HG02840 (cell line): ENCODE results near the gene ABCC5.
"Not testable (repeated sequence)": the region's sequence is repeated elsewhere in the genome, so short reads cannot be mapped to it uniquely, and the experiment has no call there.

Experiments
- ATAC-seq: cut with Tn5 transposase; IDR thresholded peaks from one replicate; pipeline ENCODE4 v1.9.1; 2021; ENCODE audit warnings: mild to moderate bottlenecking, moderate library complexity, moderate number of reproducible peaks; ENCODE audit not compliant: unreplicated experiment, low FRiP score

Gene ABCC5

DNA sequence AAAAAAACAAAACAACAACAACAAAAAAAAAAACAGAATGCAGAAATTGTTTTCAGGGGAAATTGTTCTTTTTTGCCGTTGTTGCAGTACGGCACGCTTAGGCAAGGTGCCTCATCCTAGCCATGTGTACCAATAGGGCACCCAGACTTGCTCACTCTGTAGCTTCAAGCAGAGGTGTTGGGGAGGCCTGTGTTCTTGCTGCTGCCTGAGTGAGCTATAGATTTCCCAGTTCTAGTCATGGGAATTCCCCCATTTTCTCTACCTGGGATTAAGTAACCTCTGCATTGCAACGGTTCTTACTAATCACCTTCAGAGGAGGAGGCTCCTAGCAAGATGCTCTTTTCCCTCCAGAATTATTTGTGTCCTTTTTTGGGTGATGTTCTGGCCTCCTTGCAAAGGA is 120.1 kb downstream of the ABCC5 start:
- no peak for ATAC-seq

DNA sequence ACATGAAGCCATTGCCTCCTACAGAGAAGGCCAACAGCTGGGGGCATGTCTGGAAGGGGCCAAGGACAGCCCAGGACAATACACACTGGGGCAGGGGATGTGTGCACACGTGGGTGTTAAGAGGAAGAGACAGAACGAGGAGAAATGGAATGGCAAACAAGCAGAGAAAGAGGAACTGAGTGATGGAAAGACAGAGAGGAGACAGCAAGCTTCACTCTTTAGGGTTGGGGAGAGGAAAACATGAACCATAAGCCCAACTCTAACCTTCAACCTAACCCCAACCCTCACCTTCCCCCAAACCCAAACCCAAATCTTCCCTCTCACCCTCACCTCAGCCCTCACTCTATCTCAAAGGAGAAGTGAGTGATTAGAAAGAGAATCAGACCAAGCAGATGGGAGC is 121.1 kb downstream of the ABCC5 start:
- no peak for ATAC-seq

DNA sequence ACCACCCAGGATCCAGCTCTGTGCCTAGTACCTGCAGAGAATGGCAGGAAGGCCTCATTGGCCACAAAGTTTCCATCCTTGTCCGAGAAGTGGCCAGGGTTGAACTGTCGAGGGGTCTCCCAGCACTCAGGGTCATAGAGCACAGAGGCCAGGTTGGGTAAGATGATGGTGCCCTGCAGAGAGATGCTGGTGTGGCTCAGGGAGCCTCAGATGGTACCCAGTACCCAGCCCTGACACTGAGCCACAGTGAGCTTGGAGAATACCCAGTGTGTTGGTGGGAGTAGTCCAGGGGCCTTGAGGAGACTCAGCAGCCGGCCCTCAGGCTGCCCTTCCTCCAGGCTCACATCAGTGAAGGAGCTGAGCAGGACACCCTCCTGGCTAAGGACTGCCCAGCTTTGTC is 121.5 kb downstream of the ABCC5 start:
- ATAC-seq: no peak

DNA sequence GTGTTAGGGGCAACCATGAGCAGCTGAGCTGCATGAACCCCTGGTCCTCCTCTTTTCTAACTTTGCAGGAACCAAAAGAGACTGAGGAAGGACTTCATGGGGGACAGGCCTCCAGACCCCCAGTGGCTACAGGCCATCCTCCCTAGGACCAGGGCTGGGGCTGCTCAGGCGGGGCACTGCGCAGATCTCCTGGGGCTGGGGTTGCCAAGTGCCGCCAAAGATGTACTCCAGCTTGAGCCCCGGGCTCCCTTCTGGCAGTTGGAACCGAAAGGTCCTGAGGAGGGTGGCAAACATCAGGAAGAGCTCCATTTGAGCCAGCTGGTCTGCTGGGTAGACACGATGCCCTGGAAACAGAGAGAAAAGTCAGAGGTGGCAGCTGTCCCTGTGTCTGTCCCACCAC is 121.9 kb downstream of the ABCC5 start:
- ATAC-seq: no peak

DNA sequence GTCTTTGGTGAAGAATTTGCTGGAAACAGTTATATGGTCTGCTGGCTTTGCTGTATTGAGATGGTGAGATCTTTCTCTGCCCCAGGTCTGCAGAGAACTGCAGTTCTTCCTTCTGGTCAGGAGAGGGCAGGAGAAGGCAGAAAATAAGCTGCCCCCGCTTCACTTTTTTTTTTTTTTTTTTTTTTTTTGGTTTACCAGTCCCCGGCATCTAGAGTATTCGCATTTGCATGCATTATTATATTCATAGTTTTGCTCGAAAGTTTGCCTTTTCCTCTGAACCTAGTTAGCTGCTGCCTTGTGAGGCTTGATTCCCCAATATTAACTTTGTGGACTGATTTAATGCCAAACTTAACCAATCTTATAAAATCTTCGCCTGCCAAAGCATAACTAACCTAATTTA is 122.4 kb downstream of the ABCC5 start:
- ATAC-seq: no peak

DNA sequence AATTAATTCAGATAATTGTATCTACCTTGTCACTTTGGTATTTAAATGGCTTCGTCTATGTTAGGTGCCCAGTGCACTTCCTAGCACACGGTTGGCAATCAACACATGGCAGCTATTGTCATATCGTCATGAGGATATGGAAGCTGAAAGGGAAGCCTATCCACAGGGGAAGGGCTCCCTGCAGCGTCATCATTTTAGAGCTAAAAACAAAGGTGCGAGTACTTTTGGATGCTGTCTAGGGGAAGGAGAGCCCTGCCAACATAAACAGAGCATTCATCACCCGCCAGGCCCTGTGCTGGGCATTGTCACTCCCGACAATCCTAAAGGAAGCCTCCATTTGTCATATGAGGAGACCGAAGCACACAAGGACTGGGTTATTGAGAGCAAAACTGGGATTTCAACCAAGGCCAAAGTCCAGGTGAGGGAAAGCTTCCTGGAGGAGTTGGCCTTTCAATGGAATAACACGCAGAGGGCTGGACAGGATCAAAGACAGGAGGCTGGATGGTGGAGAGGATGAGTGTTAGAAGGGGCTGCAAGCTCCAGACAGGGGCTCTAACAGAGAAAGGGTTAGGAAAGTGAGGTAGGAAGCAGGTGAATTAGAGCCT is 125.0 kb downstream of the ABCC5 start:
- ATAC-seq: no peak

DNA sequence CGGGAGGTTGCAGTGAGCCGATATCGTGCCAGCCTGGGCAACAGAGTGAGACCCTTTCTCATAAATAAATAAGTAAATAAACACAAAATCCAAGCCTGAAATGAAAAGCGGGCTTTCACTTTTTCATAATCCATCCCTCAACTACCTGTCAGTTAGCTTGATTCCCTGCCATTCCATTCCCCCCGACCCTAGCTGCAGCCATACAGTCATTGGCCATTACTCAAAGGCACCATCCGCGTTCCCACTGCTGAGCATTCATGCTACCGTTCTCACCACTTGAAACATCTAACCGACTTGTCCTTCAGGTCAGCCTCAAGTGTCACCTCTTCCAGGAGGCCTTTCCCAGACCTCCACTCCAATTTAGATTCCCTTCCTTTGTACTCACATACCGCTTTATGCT is 131.9 kb downstream of the ABCC5 start:
- ATAC-seq: no peak

DNA sequence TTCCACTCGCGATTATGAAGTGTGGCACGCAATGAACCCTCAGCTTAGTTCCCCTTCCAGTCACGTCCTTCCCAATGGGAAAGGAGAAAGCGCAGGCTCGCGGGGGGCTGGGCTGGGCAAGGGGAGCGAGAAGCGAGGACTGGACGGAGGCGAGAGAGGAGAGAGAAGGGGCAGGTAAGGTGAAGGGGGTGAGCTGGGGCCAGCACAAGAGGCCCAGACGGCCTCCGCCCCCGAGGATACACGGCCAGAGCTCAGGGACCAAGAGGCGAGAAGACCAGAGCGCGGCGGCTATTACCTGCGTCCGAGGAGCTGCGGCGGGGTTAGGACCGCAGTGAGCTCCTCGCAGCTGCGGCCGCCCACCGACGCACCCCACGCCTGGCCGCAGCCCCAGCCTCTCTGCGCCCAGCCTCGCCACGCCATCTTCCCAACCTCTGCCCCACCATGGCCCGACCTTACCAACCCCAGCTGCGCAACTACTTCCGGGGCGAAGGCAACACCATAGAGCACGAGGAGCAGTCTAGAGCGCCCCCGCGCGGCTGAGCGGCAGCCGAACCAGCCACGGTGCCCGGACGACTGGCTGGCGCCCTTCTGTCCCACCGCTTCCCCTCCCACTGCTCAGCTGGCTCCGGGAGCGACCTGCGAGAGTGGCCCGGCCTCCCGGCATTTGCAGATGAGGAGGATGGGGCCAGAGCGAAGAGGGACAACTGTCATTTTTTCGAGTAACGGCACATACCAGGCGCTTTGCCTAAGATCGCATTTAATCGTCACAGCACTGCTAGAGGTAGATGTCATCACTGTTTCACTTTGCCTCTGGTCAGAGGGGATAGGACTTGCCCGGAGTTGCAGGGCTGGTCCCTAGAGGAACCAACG is 133.0 kb downstream of the ABCC5 start, which contains the start of gene PARL:
TSS of gene PARL (minus strand) at position 454 of the 870 bp plus-strand sequence. CDS start at position 420, 34 bp downstream.
- ATAC-seq: peak; percentile 99

DNA sequence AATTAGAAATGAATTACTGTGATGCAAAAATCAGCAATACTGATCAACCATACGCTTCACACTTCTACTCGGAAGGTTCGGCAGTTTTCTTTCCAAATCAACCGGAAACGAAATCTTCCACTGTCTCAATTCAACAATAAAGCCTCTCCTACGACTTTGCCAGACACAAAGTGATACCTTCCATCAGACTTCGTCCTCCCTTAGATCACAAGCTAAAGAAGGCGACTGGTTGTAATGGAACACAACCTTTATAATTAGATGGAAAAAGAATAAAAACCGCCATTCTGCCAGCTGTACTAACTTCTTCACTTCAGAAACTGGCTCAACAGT is 133.6 kb downstream of the ABCC5 start:
- ATAC-seq: no peak

DNA sequence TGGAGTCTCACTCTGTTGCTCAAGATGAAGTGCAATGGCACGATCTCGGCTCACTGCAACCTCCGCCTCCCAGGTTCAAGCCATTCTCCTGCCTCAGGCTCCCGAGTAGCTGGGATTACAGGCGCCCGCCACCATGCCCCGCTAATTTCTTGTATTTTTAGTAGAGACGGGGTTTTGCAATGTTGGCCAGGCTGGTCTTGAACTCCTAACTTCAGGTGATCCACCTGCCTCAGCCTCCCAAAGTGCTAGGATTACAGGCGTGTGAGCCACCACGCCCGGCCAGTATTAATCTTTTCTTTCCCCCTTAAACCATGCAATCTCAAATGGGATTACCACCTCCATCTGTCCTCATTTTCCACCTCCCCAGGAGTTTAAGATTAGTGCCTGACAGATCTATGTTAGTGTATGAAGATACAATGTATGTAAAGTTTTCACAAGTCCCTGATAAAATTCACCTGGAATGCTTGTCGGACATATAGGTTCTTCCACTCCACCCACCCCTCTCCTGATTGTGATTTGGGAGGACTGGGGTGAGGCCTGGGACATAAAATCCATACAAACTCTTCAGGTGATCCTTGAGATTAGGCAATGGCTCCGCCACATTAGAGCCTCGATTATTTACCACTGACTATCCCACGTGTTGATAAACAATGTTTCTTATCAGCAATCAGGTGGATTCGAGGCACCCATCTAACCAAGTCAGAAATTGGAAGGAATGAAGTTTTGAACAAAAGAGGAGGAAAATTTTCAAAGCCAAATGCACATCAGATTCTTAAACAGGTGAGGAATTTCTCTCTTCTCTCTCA is 134.2 kb downstream of the ABCC5 start:
- ATAC-seq: no peak

DNA sequence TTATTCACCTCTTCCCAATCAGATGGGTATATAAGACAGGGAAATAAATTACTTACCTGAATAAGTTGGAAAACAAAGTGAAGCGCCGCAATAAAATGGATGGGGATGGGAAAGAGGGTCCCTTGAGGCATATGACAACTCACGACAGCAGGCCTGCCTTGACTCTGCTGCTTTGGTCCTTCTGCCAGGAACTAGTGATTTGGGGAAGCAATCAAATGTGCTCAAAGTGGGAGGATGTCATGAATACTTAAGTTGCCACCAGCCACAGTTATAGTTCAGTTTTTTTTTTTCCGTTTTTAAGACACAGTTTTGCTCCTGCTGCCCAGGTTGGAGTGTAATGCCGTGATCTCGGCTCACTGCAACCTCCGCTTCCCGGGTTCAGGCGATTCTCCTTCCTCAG is 137.6 kb downstream of the ABCC5 start:
- no peak for ATAC-seq

DNA sequence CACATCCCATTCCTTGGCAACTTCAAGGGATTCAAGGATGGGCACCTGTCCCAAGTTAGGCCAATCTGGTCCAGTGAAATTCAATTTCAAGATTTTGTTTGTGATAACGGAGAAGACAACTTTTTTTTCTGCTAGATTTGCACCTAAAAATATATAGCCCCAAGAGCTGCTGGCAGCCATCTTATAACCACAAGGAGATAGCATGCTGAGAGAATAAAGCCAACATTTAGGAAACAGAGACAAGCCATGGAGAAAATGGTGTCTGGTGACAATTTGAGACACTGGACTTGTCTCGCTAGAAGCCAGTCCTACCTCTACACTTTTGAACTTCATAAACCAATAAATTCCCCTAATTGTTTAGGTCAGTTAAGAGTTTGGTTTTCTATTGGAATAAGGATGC is 138.4 kb downstream of the ABCC5 start:
- ATAC-seq: no peak

DNA sequence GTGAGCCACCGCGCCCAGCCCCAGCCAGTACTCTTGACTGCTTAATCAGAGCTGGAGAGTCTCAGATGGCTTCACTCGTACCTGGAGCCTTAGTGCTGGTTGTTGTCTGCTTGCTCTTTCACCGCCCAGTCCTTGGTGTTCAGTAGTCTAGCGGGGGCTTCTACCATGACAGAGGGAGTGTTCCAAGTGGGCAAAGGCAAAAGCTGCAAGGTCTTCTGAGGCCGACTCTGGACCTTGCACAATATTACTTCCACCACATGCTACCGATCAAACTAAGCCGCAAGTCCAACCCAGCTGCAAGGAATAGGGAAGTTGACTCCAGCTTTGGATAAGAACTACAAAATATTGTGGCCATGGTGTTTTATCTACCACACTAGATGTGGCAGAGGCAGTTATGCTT is 139.6 kb downstream of the ABCC5 start:
- ATAC-seq: no peak

DNA sequence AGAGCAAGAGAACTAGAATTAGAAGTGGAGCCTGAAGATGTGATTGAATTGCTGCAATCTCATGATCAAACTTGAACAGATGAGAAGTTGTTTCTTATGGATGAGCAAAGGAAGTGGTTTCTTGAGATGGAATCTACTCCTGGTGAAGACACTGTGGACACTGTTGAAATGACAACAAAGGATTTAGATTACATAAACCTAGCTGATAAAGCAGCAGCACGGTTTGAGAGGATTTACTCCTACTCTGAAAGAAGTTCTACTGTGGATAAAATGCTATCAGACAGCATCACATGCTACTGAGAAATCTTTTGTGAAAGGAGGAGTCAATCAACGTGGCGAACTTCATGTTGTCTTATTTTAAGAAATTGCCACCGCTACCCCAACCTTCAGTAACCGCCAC is 140.5 kb downstream of the ABCC5 start:
- not testable (repeated sequence) for ATAC-seq

DNA sequence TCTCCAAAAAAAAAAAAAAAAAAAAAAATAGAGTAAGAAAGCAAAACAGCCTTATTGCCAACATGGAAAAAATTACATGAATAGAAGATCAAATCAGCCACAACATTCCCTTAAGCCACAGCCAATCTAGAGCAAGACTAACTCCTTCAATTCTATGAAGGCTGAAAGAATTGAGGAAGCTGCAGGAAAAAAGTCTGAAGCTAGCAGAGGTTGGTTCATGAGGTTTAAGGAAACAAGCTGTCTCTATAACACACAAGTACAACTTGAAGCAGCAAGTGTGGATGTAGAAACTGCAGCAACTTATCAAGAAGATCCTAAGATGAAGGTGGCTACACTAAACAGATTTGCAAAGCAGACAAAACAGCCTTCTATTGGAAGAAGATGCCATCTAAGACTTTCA is 142.3 kb downstream of the ABCC5 start:
- no peak for ATAC-seq

DNA sequence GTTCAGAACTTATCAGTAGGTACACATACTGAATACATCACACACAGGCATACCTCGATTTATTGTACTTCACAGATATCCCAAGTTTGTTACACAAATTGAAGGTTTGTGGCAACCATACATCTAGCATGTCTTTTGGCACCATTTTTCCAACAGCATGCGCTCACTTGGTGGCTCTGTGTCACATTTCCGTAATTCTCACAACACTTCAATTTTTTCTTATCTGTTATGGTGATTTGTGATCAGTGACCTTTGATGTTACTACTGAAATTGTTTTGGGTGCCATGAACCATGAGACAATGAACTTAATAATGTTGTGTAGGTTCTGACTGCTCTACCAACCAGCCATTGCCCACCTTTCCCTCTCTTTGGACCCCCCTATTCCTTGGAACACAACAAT is 143.8 kb downstream of the ABCC5 start:
- no peak for ATAC-seq

DNA sequence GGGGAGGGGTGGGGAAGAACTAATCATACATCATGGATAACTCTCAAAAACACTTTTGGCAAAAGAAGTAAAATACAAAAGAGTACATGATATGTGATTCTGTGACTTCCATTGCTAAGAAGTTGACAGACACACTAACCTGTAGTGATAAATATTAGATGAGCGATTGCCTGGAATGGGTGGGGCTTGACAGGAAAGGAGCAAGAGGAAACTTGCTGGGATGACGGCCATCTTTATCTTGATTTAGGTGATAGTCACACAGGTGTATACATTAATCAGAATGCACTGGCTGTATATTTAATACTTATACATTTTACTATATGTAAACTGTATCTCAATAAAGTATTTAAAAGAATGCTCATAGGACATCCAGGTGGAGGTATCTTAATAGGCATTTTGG is 146.1 kb downstream of the ABCC5 start:
- no peak for ATAC-seq

DNA sequence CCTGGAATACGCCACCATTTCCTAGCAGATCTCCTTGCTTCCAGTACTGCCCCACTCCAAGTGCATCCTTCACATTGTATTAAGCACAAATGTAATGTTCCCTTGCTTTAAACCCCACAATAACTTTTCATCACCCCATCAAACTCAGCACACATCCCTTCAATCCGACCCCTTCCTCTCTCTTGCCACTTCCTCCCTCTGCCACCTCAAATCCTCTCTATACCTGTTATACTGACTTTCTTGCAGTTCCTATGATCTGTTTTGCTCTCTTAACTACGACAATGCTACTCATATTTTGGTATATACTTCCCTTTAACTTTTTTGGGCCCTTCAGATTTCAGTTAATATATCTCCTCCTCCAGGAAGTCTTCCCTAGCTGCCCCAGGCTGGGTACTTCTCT is 147.1 kb downstream of the ABCC5 start:
- no peak for ATAC-seq
